SK-N-SH treated with all-trans-retinoic acid at 6 μM for 48 hours (cell line): ENCODE data around the gene PRSS16.

Experiments used
- ATAC-seq: fragments of 200-7000 bp; cut with Tn5 transposase; 3 replicates; pipeline ENCODE4 v1.9.1; 2020; ENCODE audit warnings: mild to moderate bottlenecking, moderate library complexity
- ARNTL ChIP-seq: fragments of 450-650 bp; formaldehyde crosslinking; IDR thresholded peaks from 2 replicates; pipeline ENCODE4 v1.5.0; 2020; ENCODE audit warnings: low read depth, mild to moderate bottlenecking, moderate library complexity, borderline replicate concordance
- BACH2 ChIP-seq: fragments of 250-450 bp; sonication (Bioruptor Pico); IDR thresholded peaks from 2 replicates; pipeline ENCODE4 v1.9.0; 2021; ENCODE audit warnings: mild to moderate bottlenecking, borderline replicate concordance
- CSDC2 ChIP-seq: fragments of 250-450 bp; sonication (Bioruptor Pico); IDR thresholded peaks from 2 replicates; pipeline ENCODE4 v1.5.0; 2020; ENCODE audit warnings: mild to moderate bottlenecking, moderate library complexity
- ESRRG ChIP-seq: fragments of 250-450 bp; sonication (Bioruptor Pico); IDR thresholded peaks from 2 replicates; pipeline ENCODE4 v1.6.1; 2021; ENCODE audit warnings: mild to moderate bottlenecking
- GLIS3 ChIP-seq: fragments of 250-450 bp; sonication (Bioruptor Pico); IDR thresholded peaks from 2 replicates; pipeline ENCODE4 v1.5.0; 2020; ENCODE audit warnings: mild to moderate bottlenecking, moderate library complexity
- ISL1 ChIP-seq: fragments of 250-450 bp; sonication (Bioruptor Pico); IDR thresholded peaks from 2 replicates; pipeline ENCODE4 v2.1.2; 2022; ENCODE audit warnings: mild to moderate bottlenecking, moderate library complexity
- OSR1 ChIP-seq: fragments of 250-450 bp; sonication (Bioruptor Pico); IDR thresholded peaks from 2 replicates; pipeline ENCODE4 v1.8.0; 2022; ENCODE audit warnings: moderate library complexity, mild to moderate bottlenecking, inconsistent platforms
- PPARA ChIP-seq: fragments of 250-450 bp; sonication (Bioruptor Pico); IDR thresholded peaks from 2 replicates; pipeline ENCODE4 v1.5.0; 2020; ENCODE audit warnings: mild to moderate bottlenecking, borderline replicate concordance
- SNAI2 ChIP-seq: fragments of 250-450 bp; sonication (Bioruptor Pico); IDR thresholded peaks from 2 replicates; pipeline ENCODE4 v1.5.0; 2020; ENCODE audit warnings: mild to moderate bottlenecking, moderate library complexity
- TCF4 ChIP-seq: fragments of 250-450 bp; sonication (Bioruptor Pico); IDR thresholded peaks from 2 replicates; pipeline ENCODE4 v1.8.0; 2021; ENCODE audit warnings: mild to moderate bottlenecking, moderate library complexity, borderline replicate concordance
- TOX ChIP-seq: fragments of 250-450 bp; sonication (Bioruptor Pico); IDR thresholded peaks from 2 replicates; pipeline ENCODE4 v1.8.0; 2021; ENCODE audit warnings: mild to moderate bottlenecking, moderate library complexity, borderline replicate concordance
- ZC3H10 ChIP-seq: fragments of 250-450 bp; sonication (Bioruptor Pico); IDR thresholded peaks from 2 replicates; pipeline ENCODE4 v1.5.1; 2021; ENCODE audit warnings: mild to moderate bottlenecking, moderate library complexity
- ZFP3 ChIP-seq: fragments of 250-450 bp; sonication (Bioruptor Pico); IDR thresholded peaks from 2 replicates; pipeline ENCODE4 v1.5.0; 2020; ENCODE audit warnings: mild to moderate bottlenecking, moderate library complexity
- ZNF565 ChIP-seq: fragments of 450-650 bp; formaldehyde crosslinking; conservative IDR thresholded peaks from 2 replicates; pipeline ENCODE4 v1.5.0; 2020; ENCODE audit warnings: low read depth, mild to moderate bottlenecking, moderate library complexity
- ZNF70 ChIP-seq: fragments of 450-650 bp; formaldehyde crosslinking; IDR thresholded peaks from 2 replicates; pipeline ENCODE4 v1.5.0; 2020; ENCODE audit warnings: mild to moderate bottlenecking, moderate library complexity
- ZNF8 ChIP-seq: fragments of 450-650 bp; formaldehyde crosslinking; IDR thresholded peaks from 2 replicates; pipeline ENCODE4 v1.5.0; 2020; ENCODE audit warnings: mild to moderate bottlenecking, moderate library complexity
- TF ChIP-seq, protein P1 (sequence below): fragments of 250-450 bp; sonication (Bioruptor Pico); IDR thresholded peaks from 2 replicates; pipeline ENCODE4 v1.5.1; 2020; ENCODE audit warnings: low read depth, mild to moderate bottlenecking, moderate library complexity
- TF ChIP-seq, protein P2 (sequence below): fragments of 250-450 bp; sonication (Bioruptor Pico); IDR thresholded peaks from 2 replicates; pipeline ENCODE4 v1.5.0; 2020; ENCODE audit warnings: mild to moderate bottlenecking, moderate library complexity
- TF ChIP-seq, protein P3 (sequence below): fragments of 250-450 bp; sonication (Bioruptor Pico); IDR thresholded peaks from 2 replicates; pipeline ENCODE4 v1.8.0; 2020; ENCODE audit warnings: mild to moderate bottlenecking, moderate library complexity, borderline replicate concordance
- TF ChIP-seq, protein P4 (sequence below): fragments of 250-450 bp; sonication (Bioruptor Pico); IDR thresholded peaks from 2 replicates; pipeline ENCODE4 v1.5.1; 2021; ENCODE audit warnings: mild to moderate bottlenecking, moderate library complexity
- TF ChIP-seq, protein P5 (sequence below): fragments of 250-450 bp; sonication (Bioruptor Pico); IDR thresholded peaks from 2 replicates; pipeline ENCODE4 v1.8.0; 2021; ENCODE audit warnings: low read depth, mild to moderate bottlenecking, moderate library complexity, borderline replicate concordance

PRSS16 gene

DNA sequence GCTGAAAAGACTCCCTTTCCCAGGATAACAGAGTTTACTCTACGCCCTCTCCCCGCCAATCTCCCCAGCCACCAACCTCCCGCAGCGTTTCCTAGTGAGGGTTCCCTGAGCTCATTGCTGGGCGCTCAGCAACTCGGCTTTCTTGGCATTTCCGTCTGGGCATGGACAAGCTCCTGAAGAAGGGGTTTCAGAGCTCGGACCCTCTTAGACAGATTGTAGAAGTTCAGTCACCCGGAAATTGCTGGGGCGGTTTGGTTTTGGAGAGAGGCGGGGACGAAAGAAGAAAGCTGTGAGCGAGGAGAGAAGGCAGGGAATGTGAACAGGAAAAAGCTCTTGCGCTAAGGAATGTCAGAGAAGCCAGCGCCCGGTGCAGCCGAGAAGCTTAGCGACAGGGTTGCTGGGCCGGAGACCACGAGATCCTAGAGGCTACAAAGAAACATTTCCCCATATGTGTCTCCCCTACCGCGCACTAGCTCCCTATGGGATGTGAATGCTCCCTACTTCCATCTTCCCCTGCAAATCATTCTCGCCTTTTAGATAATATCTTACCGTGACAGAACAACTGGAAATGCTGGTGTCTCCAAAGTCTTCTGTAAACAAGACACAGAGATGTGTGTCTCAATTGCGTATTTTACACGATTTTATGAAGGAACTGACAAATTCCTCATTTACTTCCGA lies 48.7 kb downstream of the PRSS16 start:
- peak; percentile 63 for ATAC-seq
- no peak for TF ChIP-seq ISL1
- TF ChIP-seq, protein P1, sequence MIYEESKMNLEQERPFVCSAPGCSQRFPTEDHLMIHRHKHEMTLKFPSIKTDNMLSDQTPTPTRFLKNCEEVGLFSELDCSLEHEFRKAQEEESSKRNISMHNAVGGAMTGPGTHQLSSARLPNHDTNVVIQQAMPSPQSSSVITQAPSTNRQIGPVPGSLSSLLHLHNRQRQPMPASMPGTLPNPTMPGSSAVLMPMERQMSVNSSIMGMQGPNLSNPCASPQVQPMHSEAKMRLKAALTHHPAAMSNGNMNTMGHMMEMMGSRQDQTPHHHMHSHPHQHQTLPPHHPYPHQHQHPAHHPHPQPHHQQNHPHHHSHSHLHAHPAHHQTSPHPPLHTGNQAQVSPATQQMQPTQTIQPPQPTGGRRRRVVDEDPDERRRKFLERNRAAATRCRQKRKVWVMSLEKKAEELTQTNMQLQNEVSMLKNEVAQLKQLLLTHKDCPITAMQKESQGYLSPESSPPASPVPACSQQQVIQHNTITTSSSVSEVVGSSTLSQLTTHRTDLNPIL (CRISPR knock-in tag), result no peak
- TF ChIP-seq GLIS3, result no peak
- no peak for TF ChIP-seq ZNF565
- TF ChIP-seq, all 23 proteins: peak for 0

DNA sequence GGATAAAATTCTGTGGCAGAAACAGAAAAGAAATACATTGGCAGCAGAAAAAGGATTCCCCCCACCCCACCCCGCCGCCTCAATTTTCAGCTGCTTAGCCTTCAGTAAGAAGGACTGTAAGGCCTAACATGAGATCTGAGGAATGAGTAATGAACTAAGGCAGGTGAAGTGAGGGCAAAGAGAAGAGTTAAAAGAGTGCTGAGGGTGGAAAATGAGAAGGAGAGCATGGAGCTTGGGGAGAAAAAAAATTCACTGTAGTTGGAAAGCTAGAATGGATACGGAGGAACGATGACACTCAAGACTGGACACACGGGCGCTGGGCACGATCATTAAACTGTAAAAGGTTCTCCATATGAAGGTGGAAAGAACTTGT lies 50.0 kb downstream of the PRSS16 start:
- no peak for TF ChIP-seq SNAI2
- no peak for TF ChIP-seq ESRRG
- TF ChIP-seq TOX (CRISPR knock-in tag), result no peak
- no peak for TF ChIP-seq ARNTL
- TF ChIP-seq ZC3H10 (CRISPR knock-in tag), result no peak
- TF ChIP-seq ZFP3 (CRISPR knock-in tag), result no peak
- no peak for TF ChIP-seq TCF4
- TF ChIP-seq, protein P2, sequence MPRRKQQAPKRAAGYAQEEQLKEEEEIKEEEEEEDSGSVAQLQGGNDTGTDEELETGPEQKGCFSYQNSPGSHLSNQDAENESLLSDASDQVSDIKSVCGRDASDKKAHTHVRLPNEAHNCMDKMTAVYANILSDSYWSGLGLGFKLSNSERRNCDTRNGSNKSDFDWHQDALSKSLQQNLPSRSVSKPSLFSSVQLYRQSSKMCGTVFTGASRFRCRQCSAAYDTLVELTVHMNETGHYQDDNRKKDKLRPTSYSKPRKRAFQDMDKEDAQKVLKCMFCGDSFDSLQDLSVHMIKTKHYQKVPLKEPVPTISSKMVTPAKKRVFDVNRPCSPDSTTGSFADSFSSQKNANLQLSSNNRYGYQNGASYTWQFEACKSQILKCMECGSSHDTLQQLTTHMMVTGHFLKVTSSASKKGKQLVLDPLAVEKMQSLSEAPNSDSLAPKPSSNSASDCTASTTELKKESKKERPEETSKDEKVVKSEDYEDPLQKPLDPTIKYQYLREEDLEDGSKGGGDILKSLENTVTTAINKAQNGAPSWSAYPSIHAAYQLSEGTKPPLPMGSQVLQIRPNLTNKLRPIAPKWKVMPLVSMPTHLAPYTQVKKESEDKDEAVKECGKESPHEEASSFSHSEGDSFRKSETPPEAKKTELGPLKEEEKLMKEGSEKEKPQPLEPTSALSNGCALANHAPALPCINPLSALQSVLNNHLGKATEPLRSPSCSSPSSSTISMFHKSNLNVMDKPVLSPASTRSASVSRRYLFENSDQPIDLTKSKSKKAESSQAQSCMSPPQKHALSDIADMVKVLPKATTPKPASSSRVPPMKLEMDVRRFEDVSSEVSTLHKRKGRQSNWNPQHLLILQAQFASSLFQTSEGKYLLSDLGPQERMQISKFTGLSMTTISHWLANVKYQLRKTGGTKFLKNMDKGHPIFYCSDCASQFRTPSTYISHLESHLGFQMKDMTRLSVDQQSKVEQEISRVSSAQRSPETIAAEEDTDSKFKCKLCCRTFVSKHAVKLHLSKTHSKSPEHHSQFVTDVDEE, result no peak
- TF ChIP-seq, protein P3, sequence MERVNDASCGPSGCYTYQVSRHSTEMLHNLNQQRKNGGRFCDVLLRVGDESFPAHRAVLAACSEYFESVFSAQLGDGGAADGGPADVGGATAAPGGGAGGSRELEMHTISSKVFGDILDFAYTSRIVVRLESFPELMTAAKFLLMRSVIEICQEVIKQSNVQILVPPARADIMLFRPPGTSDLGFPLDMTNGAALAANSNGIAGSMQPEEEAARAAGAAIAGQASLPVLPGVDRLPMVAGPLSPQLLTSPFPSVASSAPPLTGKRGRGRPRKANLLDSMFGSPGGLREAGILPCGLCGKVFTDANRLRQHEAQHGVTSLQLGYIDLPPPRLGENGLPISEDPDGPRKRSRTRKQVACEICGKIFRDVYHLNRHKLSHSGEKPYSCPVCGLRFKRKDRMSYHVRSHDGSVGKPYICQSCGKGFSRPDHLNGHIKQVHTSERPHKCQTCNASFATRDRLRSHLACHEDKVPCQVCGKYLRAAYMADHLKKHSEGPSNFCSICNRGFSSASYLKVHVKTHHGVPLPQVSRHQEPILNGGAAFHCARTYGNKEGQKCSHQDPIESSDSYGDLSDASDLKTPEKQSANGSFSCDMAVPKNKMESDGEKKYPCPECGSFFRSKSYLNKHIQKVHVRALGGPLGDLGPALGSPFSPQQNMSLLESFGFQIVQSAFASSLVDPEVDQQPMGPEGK (CRISPR knock-in tag), result no peak
- no peak for TF ChIP-seq CSDC2 (CRISPR knock-in tag)
- TF ChIP-seq, protein P4, sequence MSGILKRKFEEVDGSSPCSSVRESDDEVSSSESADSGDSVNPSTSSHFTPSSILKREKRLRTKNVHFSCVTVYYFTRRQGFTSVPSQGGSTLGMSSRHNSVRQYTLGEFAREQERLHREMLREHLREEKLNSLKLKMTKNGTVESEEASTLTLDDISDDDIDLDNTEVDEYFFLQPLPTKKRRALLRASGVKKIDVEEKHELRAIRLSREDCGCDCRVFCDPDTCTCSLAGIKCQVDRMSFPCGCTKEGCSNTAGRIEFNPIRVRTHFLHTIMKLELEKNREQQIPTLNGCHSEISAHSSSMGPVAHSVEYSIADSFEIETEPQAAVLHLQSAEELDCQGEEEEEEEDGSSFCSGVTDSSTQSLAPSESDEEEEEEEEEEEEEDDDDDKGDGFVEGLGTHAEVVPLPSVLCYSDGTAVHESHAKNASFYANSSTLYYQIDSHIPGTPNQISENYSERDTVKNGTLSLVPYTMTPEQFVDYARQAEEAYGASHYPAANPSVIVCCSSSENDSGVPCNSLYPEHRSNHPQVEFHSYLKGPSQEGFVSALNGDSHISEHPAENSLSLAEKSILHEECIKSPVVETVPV (CRISPR knock-in tag), result no peak
- no peak for TF ChIP-seq ZNF565
- TF ChIP-seq GLIS3, result no peak
- no peak for TF ChIP-seq ISL1
- TF ChIP-seq, protein P5, sequence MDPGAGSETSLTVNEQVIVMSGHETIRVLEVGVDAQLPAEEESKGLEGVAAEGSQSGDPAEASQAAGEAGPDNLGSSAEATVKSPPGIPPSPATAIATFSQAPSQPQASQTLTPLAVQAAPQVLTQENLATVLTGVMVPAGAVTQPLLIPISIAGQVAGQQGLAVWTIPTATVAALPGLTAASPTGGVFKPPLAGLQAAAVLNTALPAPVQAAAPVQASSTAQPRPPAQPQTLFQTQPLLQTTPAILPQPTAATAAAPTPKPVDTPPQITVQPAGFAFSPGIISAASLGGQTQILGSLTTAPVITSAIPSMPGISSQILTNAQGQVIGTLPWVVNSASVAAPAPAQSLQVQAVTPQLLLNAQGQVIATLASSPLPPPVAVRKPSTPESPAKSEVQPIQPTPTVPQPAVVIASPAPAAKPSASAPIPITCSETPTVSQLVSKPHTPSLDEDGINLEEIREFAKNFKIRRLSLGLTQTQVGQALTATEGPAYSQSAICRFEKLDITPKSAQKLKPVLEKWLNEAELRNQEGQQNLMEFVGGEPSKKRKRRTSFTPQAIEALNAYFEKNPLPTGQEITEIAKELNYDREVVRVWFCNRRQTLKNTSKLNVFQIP (CRISPR knock-in tag), result no peak
- no peak for TF ChIP-seq ZNF70 (CRISPR knock-in tag)
- no peak for TF ChIP-seq OSR1 (CRISPR knock-in tag)
- TF ChIP-seq, all 23 proteins: peak for 0
- no peak for ATAC-seq

DNA sequence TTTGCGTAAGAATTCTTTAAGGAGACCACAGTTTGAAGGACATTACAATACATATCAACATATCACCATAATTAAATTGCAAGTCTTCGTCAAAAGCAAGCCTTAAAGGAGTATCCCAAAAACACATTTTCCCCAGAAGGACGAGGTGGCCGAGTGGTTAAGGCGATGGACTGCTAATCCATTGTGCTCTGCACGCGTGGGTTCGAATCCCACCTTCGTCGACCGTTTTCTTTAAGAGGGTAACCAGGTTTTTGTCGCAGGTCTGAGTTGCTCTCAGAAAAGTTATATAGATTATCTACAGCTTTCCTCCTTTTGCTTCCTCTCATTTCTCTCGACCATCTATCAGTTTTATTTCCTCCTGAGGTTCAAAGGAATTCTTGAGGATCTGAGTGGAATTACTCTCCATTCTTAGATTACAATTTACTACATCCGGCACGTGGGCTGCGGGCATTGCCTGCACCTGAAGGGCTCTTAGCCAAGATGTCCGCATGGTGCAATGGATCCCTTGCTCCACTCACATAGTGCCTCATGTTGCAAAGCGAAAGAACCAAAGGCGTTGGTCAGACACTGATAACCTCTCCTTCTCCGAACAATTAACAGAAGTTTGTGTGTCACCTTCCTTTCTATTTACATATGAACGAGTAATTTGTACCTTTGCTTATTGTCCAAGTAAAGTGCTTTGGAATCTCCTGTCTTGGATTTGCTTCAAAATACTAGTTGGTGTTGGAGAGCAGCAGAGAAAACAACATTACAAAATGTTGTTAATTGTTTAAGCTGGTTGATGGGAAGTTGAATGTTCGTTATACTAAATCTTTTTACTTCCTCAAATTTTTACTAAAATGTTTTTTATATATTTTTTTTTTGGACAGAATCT lies 50.6 kb downstream of the PRSS16 start:
- ATAC-seq, result no peak
- TF ChIP-seq ZC3H10 (CRISPR knock-in tag) (no peak), PPARA (CRISPR knock-in tag) (no peak), BACH2 (no peak), ESRRG (no peak), SNAI2 (no peak), ZNF8 (CRISPR knock-in tag) (no peak), CSDC2 (CRISPR knock-in tag) (no peak), ARNTL (no peak), ZFP3 (CRISPR knock-in tag) (no peak)
- TF ChIP-seq, protein P2, result no peak
- TF ChIP-seq, protein P1 (CRISPR knock-in tag), result no peak
- TF ChIP-seq, protein P4 (CRISPR knock-in tag), result no peak
